Measurements from ENCODE around the gene HOXC10. TPM values are rescaled to one million over a fixed set of nuclear protein-coding genes. Genes with fewer than 3 reads are reported as not detected.

Gene HOXC10
- total and polyA plus RNA-seq, 10 of the 15 experiments (the other 5 are each of a cell fraction or from before 2014, with no cell fraction given) = 0.59 TPM; not detected in 9

DNA sequence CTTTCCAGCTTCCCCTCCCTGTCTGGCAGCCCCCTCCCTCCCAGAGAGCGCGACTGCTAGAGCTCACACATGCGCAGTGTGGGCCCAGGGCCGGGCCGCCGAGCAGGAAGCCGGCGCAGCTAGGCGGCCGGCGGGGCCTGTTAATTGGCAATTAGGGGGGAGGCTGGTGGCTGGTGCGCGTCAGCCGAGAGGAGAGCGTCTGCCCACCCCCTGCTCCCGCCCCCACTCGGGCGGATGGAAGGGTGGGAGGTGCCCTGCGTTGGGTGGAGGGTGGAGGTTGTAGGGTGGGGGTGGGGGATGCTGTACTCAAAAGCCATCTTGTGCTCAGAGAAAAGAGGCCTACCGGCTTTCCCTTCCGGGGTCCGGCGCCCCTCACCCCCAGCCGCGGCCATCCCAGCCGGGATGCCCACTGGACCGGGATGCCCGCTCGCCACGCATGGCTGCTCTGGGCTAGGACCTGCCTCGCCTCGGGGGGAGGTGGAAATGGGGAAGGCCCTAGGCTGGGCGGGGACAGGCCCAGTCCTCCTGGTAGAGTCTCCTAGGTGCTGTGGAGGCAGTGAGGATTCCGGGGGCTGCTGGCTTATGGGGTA, 33.0 kb downstream of the HOXC10 start (continued):
- peak; percentile 42; the same call in 1 of the 2 replicates for TF ChIP-seq RELB (IDR thresholded peaks at IDR 0.05; ENCODE audit: low read depth)
- no peak for TF ChIP-seq NFXL1 (IDR thresholded peaks at IDR 0.05; ENCODE audit: borderline replicate concordance)
- 0 out of 2 replicates have a peak, but pooled peaks have one; percentile 45 for TF ChIP-seq BACH1 (IDR thresholded peaks at IDR 0.05; ENCODE audit: borderline replicate concordance)
- 0 out of 2 replicates have a peak, but pooled peaks have one; percentile 26 for TF ChIP-seq CREB1 (IDR thresholded peaks at IDR 0.05; ENCODE audit: low read depth)
- 0 out of 2 replicates have a peak, but pooled peaks have one; percentile 17 for TF ChIP-seq ATF7 (IDR thresholded peaks at IDR 0.05; ENCODE audit: low read depth)
- peak; percentile 79; the same call in 1 of the 2 replicates for TF ChIP-seq GATAD2B (conservative IDR thresholded peaks at IDR 0.05; ENCODE audit: low read depth)
- TF ChIP-seq KDM1A (IDR thresholded peaks at IDR 0.05; ENCODE audit: borderline replicate concordance) = no peak
- TF ChIP-seq EGR1 (IDR thresholded peaks at IDR 0.05; ENCODE audit: borderline replicate concordance in 1 of 2, low read depth in 2 of 2, low read length in 2 of 2) = peak in 1 of 2 experiments; percentile 82; a peak in 2 of 3 replicates
- TF ChIP-seq CBX3 (IDR thresholded peaks at IDR 0.05; ENCODE audit: borderline replicate concordance, low read depth) = no peak
- TF ChIP-seq NRF1 (conservative IDR thresholded peaks at IDR 0.05; ENCODE audit: low read depth, low read length) = peak; percentile 80
- peak; percentile 56; the same call in 1 of the 2 replicates for TF ChIP-seq POLR2AphosphoS5 (IDR thresholded peaks at IDR 0.05; ENCODE audit: low read length)
- peak; percentile 73; the same call in 1 of the 2 replicates for TF ChIP-seq NR2C1 (IDR thresholded peaks at IDR 0.05)
